HEK293 (cell line): Measurements from ENCODE around the gene GLIS1.

Experiments
- PRDM1 ChIP-seq: fragments of 450-650 bp; formaldehyde crosslinking; IDR thresholded peaks from 2 replicates; pipeline ENCODE4; 2016; ENCODE audit warnings: missing biosample characterization, missing genetic modification characterization
- RBAK ChIP-seq: fragments of 450-650 bp; formaldehyde crosslinking; IDR thresholded peaks from 2 replicates; pipeline ENCODE4 v1.5.1; 2016; ENCODE audit warnings: missing biosample characterization, missing genetic modification characterization
- YY1 ChIP-seq: fragments of 450-650 bp; formaldehyde crosslinking; IDR thresholded peaks from 2 replicates; pipeline ENCODE4 v1.5.1; 2018; ENCODE audit warnings: missing biosample characterization, missing genetic modification characterization
- ZNF138 ChIP-seq: fragments of 450-650 bp; formaldehyde crosslinking; IDR thresholded peaks from 2 replicates; pipeline ENCODE4 v1.5.1; 2016; ENCODE audit warnings: missing biosample characterization, missing genetic modification characterization, borderline replicate concordance
- ZNF48 ChIP-seq: fragments of 450-650 bp; formaldehyde crosslinking; IDR thresholded peaks from 2 replicates; pipeline ENCODE4 v1.5.1; 2016; ENCODE audit warnings: missing biosample characterization, missing genetic modification characterization
- ZNF530 ChIP-seq: fragments of 450-650 bp; formaldehyde crosslinking; IDR thresholded peaks from 2 replicates; pipeline ENCODE4 v1.5.1; 2016; ENCODE audit warnings: low read depth, missing biosample characterization, missing genetic modification characterization
- ZNF560 ChIP-seq: fragments of 450-650 bp; formaldehyde crosslinking; IDR thresholded peaks from 2 replicates; pipeline ENCODE4 v1.5.1; 2017; ENCODE audit warnings: missing biosample characterization, missing genetic modification characterization, borderline replicate concordance
- TF ChIP-seq, protein P1 (sequence below): fragments of 450-650 bp; formaldehyde crosslinking; IDR thresholded peaks from 2 replicates; pipeline ENCODE4 v1.5.1; 2016; ENCODE audit warnings: missing biosample characterization, missing genetic modification characterization, borderline replicate concordance
- TF ChIP-seq, protein P2 (sequence below): fragments of 450-650 bp; formaldehyde crosslinking; IDR thresholded peaks from 2 replicates; pipeline ENCODE4 v1.5.1; 2016; ENCODE audit warnings: missing biosample characterization, missing genetic modification characterization
- TF ChIP-seq, protein P3 (sequence below): fragments of 450-650 bp; formaldehyde crosslinking; IDR thresholded peaks from 2 replicates; pipeline ENCODE4 v1.5.1; 2016; ENCODE audit warnings: missing biosample characterization, missing genetic modification characterization
- TF ChIP-seq, protein P4 (sequence below): fragments of 450-650 bp; formaldehyde crosslinking; IDR thresholded peaks from 2 replicates; pipeline ENCODE4 v1.5.1; 2016; ENCODE audit warnings: missing biosample characterization, missing genetic modification characterization
- TF ChIP-seq, protein P5 (sequence below): fragments of 450-650 bp; formaldehyde crosslinking; IDR thresholded peaks from 2 replicates; pipeline ENCODE4 v1.5.1; 2016; ENCODE audit warnings: missing biosample characterization, missing genetic modification characterization

DNA sequence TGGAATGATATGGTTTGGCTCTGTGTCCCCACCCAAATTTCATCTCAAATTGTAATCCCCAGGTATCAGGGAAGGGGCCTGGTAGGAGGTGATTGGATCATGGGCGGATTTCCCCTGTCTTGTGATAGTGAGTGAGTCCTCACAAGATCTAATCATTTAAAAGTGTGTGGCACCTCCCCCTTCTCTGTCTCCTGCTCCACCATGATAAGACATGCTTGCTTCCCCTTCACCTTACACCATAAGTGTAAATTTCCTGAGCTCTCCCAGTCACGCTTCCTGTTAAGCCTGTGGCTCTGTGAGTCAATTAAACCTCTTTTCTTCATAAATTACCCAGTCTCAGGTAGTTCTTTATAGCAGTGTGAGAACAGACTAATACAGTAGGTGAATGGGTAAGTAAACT, 170.4 kb downstream of the GLIS1 start:
- TF ChIP-seq RBAK (tag by site-specific recombination) (no peak), ZNF138 (no peak), YY1 (tag by site-specific recombination) (no peak), ZNF560 (no peak), PRDM1 (tag by site-specific recombination) (no peak), ZNF48 (tag by site-specific recombination) (no peak), ZNF530 (tag by site-specific recombination) (no peak)
- TF ChIP-seq, protein P1, sequence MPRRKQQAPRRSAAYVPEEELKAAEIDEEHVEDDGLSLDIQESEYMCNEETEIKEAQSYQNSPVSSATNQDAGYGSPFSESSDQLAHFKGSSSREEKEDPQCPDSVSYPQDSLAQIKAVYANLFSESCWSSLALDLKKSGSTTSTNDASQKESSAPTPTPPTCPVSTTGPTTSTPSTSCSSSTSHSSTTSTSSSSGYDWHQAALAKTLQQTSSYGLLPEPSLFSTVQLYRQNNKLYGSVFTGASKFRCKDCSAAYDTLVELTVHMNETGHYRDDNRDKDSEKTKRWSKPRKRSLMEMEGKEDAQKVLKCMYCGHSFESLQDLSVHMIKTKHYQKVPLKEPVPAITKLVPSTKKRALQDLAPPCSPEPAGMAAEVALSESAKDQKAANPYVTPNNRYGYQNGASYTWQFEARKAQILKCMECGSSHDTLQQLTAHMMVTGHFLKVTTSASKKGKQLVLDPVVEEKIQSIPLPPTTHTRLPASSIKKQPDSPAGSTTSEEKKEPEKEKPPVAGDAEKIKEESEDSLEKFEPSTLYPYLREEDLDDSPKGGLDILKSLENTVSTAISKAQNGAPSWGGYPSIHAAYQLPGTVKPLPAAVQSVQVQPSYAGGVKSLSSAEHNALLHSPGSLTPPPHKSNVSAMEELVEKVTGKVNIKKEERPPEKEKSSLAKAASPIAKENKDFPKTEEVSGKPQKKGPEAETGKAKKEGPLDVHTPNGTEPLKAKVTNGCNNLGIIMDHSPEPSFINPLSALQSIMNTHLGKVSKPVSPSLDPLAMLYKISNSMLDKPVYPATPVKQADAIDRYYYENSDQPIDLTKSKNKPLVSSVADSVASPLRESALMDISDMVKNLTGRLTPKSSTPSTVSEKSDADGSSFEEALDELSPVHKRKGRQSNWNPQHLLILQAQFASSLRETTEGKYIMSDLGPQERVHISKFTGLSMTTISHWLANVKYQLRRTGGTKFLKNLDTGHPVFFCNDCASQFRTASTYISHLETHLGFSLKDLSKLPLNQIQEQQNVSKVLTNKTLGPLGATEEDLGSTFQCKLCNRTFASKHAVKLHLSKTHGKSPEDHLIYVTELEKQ = no peak
- TF ChIP-seq, protein P2, sequence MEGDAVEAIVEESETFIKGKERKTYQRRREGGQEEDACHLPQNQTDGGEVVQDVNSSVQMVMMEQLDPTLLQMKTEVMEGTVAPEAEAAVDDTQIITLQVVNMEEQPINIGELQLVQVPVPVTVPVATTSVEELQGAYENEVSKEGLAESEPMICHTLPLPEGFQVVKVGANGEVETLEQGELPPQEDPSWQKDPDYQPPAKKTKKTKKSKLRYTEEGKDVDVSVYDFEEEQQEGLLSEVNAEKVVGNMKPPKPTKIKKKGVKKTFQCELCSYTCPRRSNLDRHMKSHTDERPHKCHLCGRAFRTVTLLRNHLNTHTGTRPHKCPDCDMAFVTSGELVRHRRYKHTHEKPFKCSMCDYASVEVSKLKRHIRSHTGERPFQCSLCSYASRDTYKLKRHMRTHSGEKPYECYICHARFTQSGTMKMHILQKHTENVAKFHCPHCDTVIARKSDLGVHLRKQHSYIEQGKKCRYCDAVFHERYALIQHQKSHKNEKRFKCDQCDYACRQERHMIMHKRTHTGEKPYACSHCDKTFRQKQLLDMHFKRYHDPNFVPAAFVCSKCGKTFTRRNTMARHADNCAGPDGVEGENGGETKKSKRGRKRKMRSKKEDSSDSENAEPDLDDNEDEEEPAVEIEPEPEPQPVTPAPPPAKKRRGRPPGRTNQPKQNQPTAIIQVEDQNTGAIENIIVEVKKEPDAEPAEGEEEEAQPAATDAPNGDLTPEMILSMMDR (tag by site-specific recombination) = no peak
- TF ChIP-seq, protein P3, sequence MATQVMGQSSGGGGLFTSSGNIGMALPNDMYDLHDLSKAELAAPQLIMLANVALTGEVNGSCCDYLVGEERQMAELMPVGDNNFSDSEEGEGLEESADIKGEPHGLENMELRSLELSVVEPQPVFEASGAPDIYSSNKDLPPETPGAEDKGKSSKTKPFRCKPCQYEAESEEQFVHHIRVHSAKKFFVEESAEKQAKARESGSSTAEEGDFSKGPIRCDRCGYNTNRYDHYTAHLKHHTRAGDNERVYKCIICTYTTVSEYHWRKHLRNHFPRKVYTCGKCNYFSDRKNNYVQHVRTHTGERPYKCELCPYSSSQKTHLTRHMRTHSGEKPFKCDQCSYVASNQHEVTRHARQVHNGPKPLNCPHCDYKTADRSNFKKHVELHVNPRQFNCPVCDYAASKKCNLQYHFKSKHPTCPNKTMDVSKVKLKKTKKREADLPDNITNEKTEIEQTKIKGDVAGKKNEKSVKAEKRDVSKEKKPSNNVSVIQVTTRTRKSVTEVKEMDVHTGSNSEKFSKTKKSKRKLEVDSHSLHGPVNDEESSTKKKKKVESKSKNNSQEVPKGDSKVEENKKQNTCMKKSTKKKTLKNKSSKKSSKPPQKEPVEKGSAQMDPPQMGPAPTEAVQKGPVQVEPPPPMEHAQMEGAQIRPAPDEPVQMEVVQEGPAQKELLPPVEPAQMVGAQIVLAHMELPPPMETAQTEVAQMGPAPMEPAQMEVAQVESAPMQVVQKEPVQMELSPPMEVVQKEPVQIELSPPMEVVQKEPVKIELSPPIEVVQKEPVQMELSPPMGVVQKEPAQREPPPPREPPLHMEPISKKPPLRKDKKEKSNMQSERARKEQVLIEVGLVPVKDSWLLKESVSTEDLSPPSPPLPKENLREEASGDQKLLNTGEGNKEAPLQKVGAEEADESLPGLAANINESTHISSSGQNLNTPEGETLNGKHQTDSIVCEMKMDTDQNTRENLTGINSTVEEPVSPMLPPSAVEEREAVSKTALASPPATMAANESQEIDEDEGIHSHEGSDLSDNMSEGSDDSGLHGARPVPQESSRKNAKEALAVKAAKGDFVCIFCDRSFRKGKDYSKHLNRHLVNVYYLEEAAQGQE = no peak
- TF ChIP-seq, protein P4, sequence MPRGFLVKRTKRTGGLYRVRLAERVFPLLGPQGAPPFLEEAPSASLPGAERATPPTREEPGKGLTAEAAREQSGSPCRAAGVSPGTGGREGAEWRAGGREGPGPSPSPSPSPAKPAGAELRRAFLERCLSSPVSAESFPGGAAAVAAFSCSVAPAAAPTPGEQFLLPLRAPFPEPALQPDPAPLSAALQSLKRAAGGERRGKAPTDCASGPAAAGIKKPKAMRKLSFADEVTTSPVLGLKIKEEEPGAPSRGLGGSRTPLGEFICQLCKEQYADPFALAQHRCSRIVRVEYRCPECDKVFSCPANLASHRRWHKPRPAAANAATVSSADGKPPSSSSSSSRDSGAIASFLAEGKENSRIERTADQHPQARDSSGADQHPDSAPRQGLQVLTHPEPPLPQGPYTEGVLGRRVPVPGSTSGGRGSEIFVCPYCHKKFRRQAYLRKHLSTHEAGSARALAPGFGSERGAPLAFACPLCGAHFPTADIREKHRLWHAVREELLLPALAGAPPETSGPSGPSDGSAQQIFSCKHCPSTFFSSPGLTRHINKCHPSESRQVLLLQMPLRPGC (tag by site-specific recombination) = no peak
- TF ChIP-seq, protein P5, sequence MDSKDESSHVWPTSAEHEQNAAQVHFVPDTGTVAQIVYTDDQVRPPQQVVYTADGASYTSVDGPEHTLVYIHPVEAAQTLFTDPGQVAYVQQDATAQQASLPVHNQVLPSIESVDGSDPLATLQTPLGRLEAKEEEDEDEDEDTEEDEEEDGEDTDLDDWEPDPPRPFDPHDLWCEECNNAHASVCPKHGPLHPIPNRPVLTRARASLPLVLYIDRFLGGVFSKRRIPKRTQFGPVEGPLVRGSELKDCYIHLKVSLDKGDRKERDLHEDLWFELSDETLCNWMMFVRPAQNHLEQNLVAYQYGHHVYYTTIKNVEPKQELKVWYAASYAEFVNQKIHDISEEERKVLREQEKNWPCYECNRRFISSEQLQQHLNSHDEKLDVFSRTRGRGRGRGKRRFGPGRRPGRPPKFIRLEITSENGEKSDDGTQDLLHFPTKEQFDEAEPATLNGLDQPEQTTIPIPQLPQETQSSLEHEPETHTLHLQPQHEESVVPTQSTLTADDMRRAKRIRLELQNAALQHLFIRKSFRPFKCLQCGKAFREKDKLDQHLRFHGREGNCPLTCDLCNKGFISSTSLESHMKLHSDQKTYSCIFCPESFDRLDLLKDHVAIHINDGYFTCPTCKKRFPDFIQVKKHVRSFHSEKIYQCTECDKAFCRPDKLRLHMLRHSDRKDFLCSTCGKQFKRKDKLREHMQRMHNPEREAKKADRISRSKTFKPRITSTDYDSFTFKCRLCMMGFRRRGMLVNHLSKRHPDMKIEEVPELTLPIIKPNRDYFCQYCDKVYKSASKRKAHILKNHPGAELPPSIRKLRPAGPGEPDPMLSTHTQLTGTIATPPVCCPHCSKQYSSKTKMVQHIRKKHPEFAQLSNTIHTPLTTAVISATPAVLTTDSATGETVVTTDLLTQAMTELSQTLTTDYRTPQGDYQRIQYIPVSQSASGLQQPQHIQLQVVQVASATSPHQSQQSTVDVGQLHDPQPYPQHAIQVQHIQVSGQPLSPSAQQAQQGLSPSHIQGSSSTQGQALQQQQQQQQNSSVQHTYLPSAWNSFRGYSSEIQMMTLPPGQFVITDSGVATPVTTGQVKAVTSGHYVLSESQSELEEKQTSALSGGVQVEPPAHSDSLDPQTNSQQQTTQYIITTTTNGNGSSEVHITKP (tag by site-specific recombination) = no peak
